Measurements from ENCODE around the gene RFPL3.
"Not testable (repeated sequence)": the region's sequence is repeated elsewhere in the genome, so short reads cannot be mapped to it uniquely, and the experiment has no call there.

RFPL3 gene

DNA sequence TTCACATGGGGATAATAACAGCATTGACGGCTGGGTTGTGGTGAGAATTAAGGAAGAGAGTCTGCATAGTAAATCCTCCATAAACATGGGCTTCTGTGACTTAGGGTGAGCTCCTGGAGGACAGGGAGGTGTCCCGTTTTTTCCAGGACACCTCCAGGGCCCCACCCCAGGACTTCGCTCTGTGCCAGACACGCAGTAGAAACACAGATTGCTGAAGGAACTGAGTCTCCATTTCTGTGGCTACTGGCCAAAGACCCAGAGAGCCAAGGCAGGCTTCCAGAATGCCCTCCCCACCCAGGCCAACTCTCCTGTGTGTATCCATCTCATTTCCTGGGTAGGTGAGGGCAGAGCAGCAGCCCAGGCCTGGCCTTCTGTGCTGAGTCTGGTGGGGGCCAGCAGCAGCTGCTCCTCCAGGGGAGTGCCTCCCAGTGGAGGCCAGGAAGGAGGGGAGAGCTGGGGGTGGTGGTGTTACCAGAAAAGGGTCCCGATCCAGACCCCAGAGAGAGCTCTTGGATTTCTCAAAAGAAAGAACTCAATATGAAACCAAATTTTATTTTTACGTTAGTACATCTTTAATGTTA lies 9.5 kb upstream of the RFPL3 start:
- no peak for FAIRE-seq

GRCh38 chr22:32351875-32352274 lies 5.8 kb upstream of the RFPL3 start:
- not testable (repeated sequence) for DNase-seq (ENCODE audit: insufficient read length, low spot score)

More for the DNA sequence above, 9.5 kb upstream of the RFPL3 start:
- DNase-seq (ENCODE audit: insufficient read length, low spot score) = no peak

GRCh38 chr22:32352681-32353080 lies 5.0 kb upstream of the RFPL3 start:
- DNase-seq (ENCODE audit: insufficient read length, low spot score) = no peak
- FAIRE-seq = no peak

More at GRCh38 chr22:32351875-32352274, 5.8 kb upstream of the RFPL3 start:
- FAIRE-seq = not testable (repeated sequence)

DNA sequence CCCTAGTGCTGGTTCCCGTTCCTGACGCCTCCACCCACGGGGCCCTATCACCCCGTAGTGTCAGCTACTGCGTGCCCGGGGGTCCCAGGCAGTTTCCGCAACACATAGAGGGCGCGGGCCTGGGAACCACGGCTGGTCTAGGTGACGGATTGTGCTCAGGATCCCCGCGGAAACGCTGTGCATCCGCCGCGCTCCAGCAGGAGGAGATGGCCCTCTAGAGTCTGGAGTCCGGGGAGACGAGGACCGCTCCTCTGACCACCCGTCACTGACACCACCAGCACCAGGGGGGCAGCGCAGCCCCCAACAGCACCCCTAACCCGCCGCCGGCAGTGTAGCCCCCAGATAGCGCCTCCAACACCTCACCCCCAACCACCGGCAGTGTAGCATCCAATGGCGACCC lies 4.4 kb upstream of the RFPL3 start:
- no peak for DNase-seq (ENCODE audit: insufficient read length, low spot score)

GRCh38 chr22:32353840-32354239 lies 3.8 kb upstream of the RFPL3 start:
- FAIRE-seq = no peak

More for the DNA sequence above, 4.4 kb upstream of the RFPL3 start:
- FAIRE-seq = no peak

GRCh38 chr22:32354360-32355351 lies 3.0 kb upstream of the RFPL3 start:
- DNase-seq (ENCODE audit: insufficient read length, low spot score) (no peak), FAIRE-seq (no peak)

More at GRCh38 chr22:32353840-32354239, 3.8 kb upstream of the RFPL3 start:
- DNase-seq (ENCODE audit: insufficient read length, low spot score) = no peak

DNA sequence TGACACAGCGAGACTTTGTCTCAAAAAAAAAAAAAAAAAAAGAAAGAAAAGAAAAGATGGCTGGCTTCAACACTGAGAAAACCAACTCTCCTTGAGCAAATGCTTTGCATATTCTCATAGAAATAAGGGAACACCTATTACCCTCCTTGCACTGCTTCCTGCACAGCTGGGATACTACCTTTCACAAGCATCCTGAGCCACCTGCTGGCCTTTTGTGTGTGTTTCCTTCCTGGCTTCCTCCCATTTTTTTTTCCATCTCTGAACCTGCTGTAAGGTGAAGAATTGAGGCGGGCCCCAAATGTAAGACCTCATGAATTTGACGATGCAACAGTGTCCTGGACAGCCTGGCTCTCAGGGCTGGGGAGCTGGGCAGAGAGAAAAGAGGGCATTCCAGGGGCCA lies 1.9 kb upstream of the RFPL3 start:
- DNase-seq (ENCODE audit: insufficient read length, low spot score) (no peak), FAIRE-seq (no peak)

DNA sequence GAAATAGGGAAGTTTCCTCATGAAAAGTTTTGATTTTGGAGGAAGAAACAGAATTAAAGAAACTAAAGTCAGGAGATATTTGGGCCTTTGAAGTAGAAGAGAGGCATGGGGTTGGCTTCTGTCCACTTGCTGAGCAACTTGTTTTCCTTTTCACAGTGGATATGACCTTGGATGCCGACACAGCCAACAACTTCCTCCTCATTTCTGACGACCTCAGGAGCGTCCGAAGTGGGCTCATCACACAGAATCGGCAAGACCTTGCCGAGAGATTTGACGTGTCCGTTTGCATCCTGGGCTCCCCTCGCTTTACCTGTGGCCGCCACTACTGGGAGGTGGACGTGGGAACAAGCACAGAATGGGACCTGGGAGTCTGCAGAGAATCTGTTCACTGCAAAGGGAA lies 2.4 kb downstream of the RFPL3 start:
- DNase-seq (ENCODE audit: insufficient read length, low spot score); FAIRE-seq: not testable (repeated sequence)

- FAIRE-seq = no peak
- no peak for DNase-seq (ENCODE audit: insufficient read length, low spot score)
Observed at GRCh38 chr22:32361257-32361656, 3.6 kb downstream of the RFPL3 start.

- FAIRE-seq (no peak), DNase-seq (ENCODE audit: insufficient read length, low spot score) (no peak)
Observed at GRCh38 chr22:32364210-32364609, 6.5 kb downstream of the RFPL3 start.

- DNase-seq (ENCODE audit: insufficient read length, low spot score) (no peak), FAIRE-seq (no peak)
Observed at GRCh38 chr22:32375678-32376450, 18.2 kb downstream of the RFPL3 start.

- DNase-seq (ENCODE audit: insufficient read length, low spot score) (no peak), FAIRE-seq (no peak)
Observed at GRCh38 chr22:32376681-32377080, 19.0 kb downstream of the RFPL3 start.

- no peak for FAIRE-seq
- no peak for DNase-seq (ENCODE audit: insufficient read length, low spot score)
Observed at GRCh38 chr22:32378707-32379272, 21.1 kb downstream of the RFPL3 start.

DNA sequence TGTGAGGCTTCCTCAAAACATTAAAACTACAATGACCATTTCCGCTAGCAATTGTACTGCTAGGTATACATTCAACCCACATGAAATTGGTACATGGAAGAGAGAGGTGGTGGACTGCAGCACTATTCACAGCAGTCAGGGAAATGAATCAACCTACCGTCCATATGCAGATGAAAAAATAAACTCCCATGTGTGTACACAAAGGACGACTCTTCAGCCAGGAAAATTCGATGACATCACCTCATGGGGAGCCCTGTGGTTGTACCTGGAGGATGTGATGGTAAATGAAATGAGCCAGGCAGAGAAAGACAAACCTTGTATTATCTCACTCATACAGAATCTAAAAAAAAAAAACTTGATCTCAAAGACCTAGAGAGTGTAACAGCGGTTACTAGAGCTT lies 23.3 kb downstream of the RFPL3 start:
- FAIRE-seq (no peak), DNase-seq (ENCODE audit: insufficient read length, low spot score) (no peak)

- no peak for FAIRE-seq
- DNase-seq (ENCODE audit: insufficient read length, low spot score) = no peak
Observed at GRCh38 chr22:32385681-32386080, 28.0 kb downstream of the RFPL3 start.

- FAIRE-seq (no peak), DNase-seq (ENCODE audit: insufficient read length, low spot score) (no peak)
Observed at GRCh38 chr22:32389685-32390084, 32.0 kb downstream of the RFPL3 start.

DNA sequence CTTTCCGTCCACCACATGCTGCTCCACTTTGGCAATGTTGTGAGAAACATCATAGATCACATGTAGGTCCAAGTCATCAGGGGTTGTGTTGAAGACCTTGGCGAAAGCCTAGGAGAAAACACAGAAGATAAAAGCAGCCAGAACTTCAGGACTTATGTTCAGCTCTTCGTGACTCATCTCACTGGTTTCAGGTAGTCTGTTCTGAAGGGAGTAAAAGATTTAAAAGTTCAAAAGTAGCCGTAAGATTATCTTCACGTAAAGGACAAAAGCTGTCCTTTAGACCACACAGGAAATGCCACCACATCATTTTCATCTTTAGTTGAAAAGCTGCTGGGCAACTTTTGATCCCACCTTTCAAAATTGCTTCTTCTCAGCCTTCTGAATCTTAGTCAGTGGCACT lies 37.4 kb downstream of the RFPL3 start:
- FAIRE-seq = no peak
- no peak for DNase-seq (ENCODE audit: insufficient read length, low spot score)

GRCh38 chr22:32396255-32396654 lies 38.6 kb downstream of the RFPL3 start:
- FAIRE-seq (no peak), DNase-seq (ENCODE audit: insufficient read length, low spot score) (no peak)

GRCh38 chr22:32396746-32397145 lies 39.1 kb downstream of the RFPL3 start:
- no peak for FAIRE-seq

DNA sequence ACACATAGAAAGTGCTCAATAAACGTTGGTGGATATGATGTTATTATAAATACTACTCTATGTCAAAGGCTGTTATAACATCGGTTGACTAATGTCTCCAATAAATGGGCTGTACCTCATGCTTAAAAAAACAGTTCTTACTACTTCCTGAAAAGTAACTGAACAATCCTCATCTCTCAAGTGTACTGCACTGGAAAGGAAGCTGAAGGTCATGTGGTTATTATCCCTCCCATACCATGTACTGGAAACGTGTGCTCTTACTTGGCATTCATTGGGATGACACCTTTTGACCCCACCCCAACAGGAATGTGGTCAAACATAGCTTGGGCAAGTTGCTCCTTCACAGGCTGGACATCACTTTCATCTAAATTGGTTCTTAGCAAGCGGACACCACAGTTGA lies 43.8 kb downstream of the RFPL3 start:
- DNase-seq (ENCODE audit: insufficient read length, low spot score) = no peak
- no peak for FAIRE-seq

More at GRCh38 chr22:32396746-32397145, 39.1 kb downstream of the RFPL3 start:
- no peak for DNase-seq (ENCODE audit: insufficient read length, low spot score)

GRCh38 chr22:32404021-32404420 lies 46.4 kb downstream of the RFPL3 start:
- DNase-seq (ENCODE audit: insufficient read length, low spot score) = no peak
- FAIRE-seq = no peak

Data from GM19239 (cell line).